ENCODE results near the gene AKAP1.

Gene AKAP1

GRCh38 chr17:57135026-57135788, 50.2 kb downstream of the AKAP1 start:
- FAIRE-seq = no peak

DNA sequence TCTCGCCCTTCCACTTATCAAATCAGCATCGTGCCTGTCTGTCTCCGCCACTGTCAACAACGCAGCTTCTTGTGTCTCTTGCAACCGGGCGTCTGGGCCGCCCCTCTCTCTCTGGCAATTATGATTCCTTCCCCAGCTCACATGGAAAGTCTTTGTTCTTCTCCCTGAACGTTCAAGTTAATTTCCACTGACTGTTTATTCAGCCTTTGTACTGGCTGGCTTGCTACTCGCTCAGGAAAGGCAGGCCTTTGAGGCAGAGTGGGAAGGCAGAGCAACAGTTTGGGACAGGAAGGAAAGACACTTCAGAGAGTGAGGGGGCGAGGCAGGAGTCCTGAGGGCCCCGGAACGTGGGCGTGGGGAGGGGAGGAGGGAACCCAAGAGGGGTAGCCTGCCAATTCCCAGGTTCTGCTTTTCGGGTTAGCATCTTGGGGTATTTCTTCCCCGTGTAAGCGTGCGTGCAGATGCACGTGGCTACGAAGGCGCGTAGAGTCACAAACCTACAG, 50.8 kb downstream of the AKAP1 start:
- FAIRE-seq = no peak

- FAIRE-seq = no peak
These were observed 51.3 kb downstream of the AKAP1 start for GRCh38 chr17:57136355-57136754.

DNA sequence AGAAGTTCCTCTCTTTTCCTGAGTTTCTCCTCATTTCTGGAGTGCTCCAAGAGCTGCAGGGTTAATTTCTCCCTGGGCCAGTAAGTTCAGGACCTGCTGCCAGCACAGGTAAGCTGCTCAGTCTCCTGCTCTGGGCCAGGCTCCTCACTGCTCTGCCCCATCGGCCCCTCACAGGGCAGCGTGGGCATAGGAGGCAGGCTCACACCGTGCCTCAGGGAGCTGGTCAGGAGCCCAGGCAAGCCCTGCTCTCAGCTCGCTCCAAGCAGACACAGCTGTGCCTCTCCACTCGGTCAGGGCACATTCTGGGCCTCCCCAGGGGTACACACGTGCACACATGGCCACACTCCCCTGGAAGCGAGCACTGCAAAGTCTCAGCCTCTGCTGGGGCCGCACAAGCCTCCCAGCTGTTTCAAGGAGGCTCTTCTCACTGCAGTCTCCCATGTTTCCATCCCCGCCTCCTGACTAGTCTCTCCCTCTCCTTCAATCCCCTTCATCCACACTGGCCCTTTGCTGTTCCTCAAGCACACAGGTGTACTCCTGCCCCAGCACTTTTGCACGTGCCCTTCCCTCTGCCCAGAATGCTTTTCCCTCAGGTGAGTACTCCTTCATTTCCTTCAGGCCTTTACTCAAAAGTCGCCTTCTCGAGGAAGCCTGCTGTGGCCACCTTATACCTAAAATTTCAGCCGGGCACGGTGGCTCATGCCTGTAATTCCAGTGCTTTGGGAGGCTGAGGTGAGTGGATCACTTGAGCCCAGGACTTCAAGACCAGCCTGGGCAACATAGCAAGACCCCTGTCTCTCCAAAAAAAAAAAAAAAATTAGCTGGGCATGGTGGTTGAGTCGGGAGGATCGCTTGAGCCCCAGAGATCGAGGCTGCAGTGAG, 53.2 kb downstream of the AKAP1 start:
- no peak for FAIRE-seq

DNA sequence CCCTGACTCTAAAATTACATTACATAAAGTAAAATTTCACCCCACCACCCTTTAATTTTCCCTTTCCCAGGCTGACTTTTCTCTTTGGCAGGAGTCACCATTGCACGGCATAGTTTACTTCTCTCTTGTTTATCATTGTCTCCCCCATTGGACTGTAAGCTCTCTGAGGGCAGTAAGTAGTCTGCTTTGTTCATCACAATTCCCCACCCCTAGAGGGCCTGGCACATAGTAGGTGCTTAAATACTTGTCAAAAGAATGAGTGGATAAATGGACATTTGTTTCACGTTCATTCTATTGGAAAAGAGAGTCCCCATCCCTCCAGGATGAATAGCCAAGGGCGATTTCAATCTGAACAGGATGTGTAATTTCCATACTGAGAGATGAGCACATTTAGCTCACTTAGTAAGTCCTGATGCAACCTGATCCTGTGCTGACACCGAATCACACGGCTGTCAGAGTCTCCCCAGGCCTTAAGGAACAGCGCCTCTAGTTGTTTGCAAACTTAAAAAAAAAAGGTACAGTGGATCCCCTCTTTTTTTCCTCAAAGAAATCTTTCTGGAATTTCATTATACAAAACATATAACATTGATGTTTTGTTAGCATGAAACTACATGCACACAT, 54.0 kb downstream of the AKAP1 start:
- no peak for FAIRE-seq

GRCh38 chr17:57140316-57140715, 55.3 kb downstream of the AKAP1 start:
- FAIRE-seq = no peak

DNA sequence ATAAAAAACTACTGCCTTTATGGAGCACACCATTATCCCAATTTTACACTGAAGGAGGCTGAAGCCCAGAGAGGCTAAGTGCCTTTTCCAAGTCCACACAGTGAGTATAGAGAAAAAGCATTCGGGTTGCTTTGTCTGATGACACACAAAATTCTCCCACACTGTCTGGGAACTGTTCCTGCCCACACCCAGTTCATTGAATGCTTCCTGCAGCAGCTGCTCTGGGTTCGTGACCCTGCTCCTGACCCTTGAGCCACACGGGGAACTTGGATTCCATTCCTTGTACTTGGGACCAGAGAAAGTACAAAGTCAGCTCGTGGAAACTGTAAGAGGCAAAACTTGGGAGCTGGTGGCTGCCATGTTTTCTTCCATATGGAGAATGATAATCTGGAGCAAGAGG, 57.9 kb downstream of the AKAP1 start:
- no peak for FAIRE-seq

GRCh38 chr17:57143361-57143760, 58.3 kb downstream of the AKAP1 start:
- FAIRE-seq = no peak

DNA sequence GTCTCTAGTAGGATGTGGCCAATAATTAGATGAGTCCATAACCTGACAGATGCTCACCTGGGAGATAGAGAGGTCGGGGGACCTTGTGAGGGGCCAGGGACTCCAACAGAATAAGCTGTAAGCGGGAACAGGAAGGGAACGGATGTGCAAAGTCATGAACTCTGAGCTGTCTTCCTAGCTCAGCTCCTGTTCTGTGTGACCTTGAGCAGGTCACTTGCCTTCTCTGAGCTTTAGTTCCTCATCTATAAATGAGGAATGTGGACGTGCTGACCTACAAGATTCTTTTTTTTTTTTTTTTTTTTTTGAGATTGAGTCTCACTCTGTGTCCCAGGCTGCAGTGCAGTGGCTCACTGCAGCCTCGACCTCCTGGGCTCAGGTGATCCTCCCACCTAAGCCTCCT, 58.9 kb downstream of the AKAP1 start:
- FAIRE-seq = no peak

- no peak for FAIRE-seq
These were observed 59.5 kb downstream of the AKAP1 start for GRCh38 chr17:57144567-57144966.

DNA sequence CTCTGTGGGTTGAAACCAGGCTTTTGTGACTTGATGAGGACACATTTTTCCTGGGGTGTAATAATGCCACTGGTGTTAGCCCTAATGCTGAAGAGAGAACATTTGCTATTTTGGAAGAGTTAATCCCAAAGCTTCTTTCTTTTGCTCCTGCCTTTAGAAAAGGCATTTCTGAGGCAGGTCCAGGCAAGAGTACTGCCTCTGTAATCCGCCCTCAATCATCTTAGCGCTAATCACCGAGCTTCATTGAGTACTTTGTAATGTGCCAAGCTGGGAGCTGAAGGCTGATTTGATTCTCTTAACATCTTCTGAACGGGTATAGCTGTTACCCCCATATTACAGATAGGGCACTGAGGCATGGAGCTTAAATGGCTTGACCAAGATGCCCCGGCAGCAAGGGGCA, 60.3 kb downstream of the AKAP1 start:
- FAIRE-seq = no peak

DNA sequence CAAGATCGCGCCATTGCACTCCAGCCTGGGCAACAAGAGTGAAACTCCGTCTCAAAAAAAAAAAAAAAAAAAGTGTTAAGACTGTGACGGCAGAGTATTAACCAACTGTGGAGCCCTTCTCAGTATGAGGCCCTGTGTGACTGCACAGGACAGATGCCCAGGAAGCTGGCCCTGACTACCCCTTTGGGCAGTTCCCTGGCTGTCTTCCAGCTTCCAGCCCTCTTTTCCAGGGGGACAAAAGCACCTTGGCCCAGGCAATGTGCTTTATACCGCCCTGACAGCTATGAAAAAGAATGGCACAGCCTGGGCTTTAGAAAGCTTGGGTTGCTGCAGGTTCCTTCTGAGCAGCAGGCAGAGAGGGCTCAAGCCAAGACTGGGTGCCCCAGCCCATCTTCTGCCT, 61.2 kb downstream of the AKAP1 start:
- no peak for FAIRE-seq

GRCh38 chr17:57151798-57152197, 66.8 kb downstream of the AKAP1 start:
- FAIRE-seq = no peak

DNA sequence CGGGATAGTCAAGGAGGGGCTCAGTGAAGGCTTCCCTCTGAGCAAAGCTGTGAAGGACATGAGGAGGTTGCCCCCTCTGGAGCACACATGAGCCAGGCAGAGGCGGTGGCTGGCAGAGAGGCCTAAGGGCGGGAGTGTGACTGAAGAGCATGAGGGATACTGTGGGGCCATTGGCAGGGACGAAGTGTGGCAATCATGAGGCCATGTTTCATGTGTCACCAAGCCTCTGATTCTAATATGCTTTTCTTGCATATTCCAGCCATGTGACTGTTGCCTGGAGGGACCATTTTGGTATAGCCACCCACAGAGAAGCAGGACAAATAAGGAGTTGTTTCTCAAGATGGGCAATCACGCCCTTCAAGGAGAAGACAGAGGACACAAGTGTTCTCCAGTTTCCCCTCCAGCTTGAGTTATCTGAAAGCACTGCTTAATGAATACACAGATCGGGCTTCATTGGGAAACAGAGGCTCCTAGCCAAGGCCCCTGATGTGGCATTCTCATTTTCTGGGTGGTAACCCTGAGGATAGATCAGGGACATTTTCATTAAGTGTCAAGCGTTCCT, 68.0 kb downstream of the AKAP1 start:
- no peak for FAIRE-seq

DNA sequence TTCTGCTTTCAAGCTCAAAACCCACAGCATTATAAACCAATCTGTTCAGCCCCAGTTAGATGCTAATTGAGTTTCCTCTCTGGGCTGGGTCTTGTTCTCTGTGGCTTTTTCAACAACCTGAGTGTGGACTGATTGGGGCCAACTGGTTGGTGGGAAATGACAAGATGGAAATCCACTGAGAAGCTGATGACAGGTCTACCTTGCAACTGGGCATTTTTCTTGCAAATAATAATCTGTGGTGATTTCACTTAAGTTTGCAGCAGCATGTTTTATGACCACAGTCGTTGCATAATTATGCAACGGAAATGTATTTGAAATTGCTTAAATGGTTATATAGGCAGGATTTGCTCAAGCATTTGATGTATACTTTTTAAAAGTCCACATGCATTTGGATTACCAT, 69.9 kb downstream of the AKAP1 start:
- no peak for FAIRE-seq

DNA sequence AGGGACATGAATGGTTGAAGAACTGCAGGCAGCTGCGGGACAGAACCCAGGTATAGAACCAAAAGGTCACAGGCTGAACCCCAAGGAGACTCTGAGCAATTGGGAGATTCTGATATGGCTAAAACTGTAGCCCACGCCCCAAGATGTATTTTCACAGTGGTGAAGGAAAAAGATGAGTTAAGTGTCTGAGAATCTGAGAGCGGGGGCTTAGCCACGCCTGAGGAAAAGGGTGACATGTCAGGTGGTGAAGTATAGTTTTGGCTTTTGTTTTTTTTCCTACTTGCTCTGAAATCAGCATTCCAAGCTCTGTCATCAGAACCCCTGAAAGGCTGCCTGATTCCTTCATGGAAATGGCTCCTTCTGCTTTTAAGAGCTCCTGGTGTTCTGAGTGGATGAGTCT, 73.3 kb downstream of the AKAP1 start:
- no peak for FAIRE-seq

DNA sequence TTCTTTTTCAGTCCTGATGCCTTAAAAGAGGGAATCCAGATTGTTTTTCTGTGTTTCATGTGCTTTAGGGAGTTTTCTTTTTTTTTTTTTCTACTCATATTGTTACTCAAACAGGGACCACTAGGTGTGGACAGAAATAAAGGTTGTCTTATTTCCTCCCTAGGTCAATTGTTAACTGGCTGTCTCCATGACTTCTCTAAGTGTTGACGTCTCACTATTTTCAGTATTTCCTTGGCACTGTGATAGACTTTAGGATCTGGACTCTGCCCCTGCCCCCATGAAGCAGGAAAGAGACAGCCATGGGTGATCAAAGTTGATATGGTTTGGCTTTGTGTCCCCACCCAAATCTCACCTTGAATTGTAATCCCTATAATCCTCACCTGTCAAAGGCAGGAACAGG, 73.7 kb downstream of the AKAP1 start:
- FAIRE-seq = no peak

DNA sequence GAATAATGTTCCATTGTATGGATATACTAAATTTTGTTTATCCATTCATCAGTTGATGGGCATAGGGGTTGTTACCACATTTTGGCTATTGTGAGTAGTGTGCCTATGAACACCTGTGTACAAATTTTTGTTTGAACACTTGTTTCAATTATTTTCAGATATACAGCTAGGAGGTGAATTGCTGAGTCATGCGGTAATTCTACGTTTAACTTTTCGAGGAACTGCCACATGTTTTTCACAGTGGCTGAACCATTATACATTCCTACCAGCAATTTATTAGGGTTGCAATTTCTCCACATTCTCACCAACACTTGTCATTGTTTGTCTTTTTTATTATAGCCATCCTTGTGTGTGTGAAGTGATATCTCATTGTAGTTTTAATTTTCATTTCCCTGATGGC, 75.6 kb downstream of the AKAP1 start:
- no peak for FAIRE-seq

GRCh38 chr17:57164814-57165213, 79.8 kb downstream of the AKAP1 start:
- no peak for FAIRE-seq

- no peak for FAIRE-seq
These were observed 80.7 kb downstream of the AKAP1 start for GRCh38 chr17:57165754-57166153.

- FAIRE-seq = no peak
These were observed 81.8 kb downstream of the AKAP1 start for GRCh38 chr17:57166803-57167202.

DNA sequence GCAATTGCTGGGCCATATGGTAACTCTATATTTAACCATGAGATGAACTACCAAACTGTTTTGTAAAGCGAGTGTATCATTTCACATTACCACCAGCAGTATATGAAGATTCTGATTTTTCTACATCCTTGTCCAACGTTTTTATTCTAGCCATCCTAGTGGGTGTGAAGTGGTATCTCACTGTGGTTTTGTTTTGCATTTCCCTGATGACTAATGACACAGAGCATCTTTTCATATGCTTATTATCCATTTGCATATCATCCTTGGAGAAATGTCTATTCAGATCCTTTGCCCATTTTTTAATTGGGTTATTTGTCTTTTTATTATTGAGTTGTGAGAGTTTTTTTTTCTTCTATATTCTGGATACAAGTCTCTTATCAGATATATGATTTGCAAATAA, 83.6 kb downstream of the AKAP1 start:
- no peak for FAIRE-seq

GRCh38 chr17:57170866-57171265, 85.8 kb downstream of the AKAP1 start:
- no peak for FAIRE-seq
